HepG2 (cell line): ENCODE results near the gene SLFN13. TPM values are rescaled to one million over a fixed set of nuclear protein-coding genes. Genes with fewer than 3 reads are reported as not detected.

Source experiments
- ATAC-seq: fragments of 200-7000 bp; cut with Tn5 transposase; 3 replicates; pipeline ENCODE4 v1.9.1; 2020; ENCODE audit warnings: mild to moderate bottlenecking, moderate library complexity
- BruUV-seq: library from RNA; stranded (reverse); fragments of 400-500 nt; replicated peaks from 2 replicates; lab custom pipeline; 2021; lab: Mats Ljungman, UMichigan
- CTCF ChIA-PET: fragments of 300-600 bp; formaldehyde crosslinking; extraction: SDS; loops from one replicate; lab custom pipeline; 2021; ENCODE audit warnings: low total read pairs, inconsistent platforms, low intra/inter-chr PET ratio; lab: Yijun Ruan, JAX
- POLR2A ChIA-PET: fragments of 350-600 bp; sonication (Branson Sonifier 250); formaldehyde crosslinking; loops from one replicate; lab custom pipeline; 2020; ENCODE audit warnings: antibody characterized with exemption, inconsistent platforms; lab: Yijun Ruan, JAX
- DNase-seq: peaks from one replicate; pipeline ENCODE4 v3.0.0-alpha.2; 2015; ENCODE audit warnings: low spot score
- FAIRE-seq: peaks from 3 replicates; lab custom pipeline; 2011; peaks lifted over from hg19 to GRCh38; lab: Jason Lieb, UNC
- H2AFZ ChIP-seq: one replicate; pipeline ENCODE4 v1.6.1; 2011; ENCODE audit warnings: low read length, inconsistent platforms
- H3K27ac ChIP-seq: fragments of 300-600 bp; 3 replicates; pipeline ENCODE4 v1.8.0; 2011; ENCODE audit warnings: mixed run types, mild to moderate bottlenecking, mixed read lengths, low read length, inconsistent platforms; ENCODE audit not compliant: insufficient read depth; ENCODE audit errors: extremely low read length
- H3K27me3 ChIP-seq, 2 experiments: fragments of 200-600 bp in 1 of 2; 2 replicates in 1 of 2; 3 replicates in 1 of 2; pipeline versions ENCODE4 v1.6.0 to v1.8.0; 2011; ENCODE audit warnings: low read length in 2 of 2, mild to moderate bottlenecking in 2 of 2, moderate library complexity in 2 of 2, inconsistent platforms in 1 of 2; ENCODE audit not compliant: insufficient read depth in 2 of 2, control insufficient read depth in 1 of 2
- H3K36me3 ChIP-seq, 2 experiments: fragments of 200-600 bp in 1 of 2; replicated peaks in 1 of 2; 2 replicates in 1 of 2; 3 replicates in 1 of 2; pipeline versions ENCODE4 v1.5.1 to v1.8.0; 2011; ENCODE audit warnings: low read length in 2 of 2, inconsistent platforms in 1 of 2; ENCODE audit not compliant: insufficient read depth in 2 of 2, control insufficient read depth in 1 of 2
- H3K4me1 ChIP-seq: 2 replicates; pipeline ENCODE4 v1.5.1; 2012; ENCODE audit warnings: low read length, inconsistent platforms; ENCODE audit not compliant: insufficient read depth
- H3K4me2 ChIP-seq: 2 replicates; pipeline ENCODE4 v1.6.0; 2011; ENCODE audit warnings: low read depth, low read length, inconsistent platforms
- H3K4me3 ChIP-seq, 3 experiments: fragments of 200-600 bp in 1 of 3; sonication (generic), shearing (Covaris generic) in 1 of 3; replicated peaks in 1 of 3; 2 replicates each; pipeline ENCODE4 v1.5.1; 2011 to 2016; ENCODE audit warnings: low read length in 3 of 3, inconsistent platforms in 2 of 3, low read depth in 2 of 3, mild to moderate bottlenecking in 2 of 3, control low read depth in 1 of 3, mixed read lengths in 1 of 3; ENCODE audit not compliant: insufficient read depth in 1 of 3
- H3K79me2 ChIP-seq: one replicate; pipeline ENCODE4 v1.6.1; 2011; ENCODE audit warnings: low read length, inconsistent platforms; ENCODE audit not compliant: insufficient read depth
- H3K9ac ChIP-seq: 2 replicates; pipeline ENCODE4 v1.6.0; 2011; ENCODE audit warnings: mild to moderate bottlenecking, low read depth, low read length, inconsistent platforms; ENCODE audit not compliant: insufficient read depth
- H3K9me3 ChIP-seq: 2 replicates; pipeline ENCODE4 v1.5.1; 2012; ENCODE audit warnings: mild to moderate bottlenecking, low read length
- H4K20me1 ChIP-seq: 2 replicates; pipeline ENCODE4 v1.6.0; 2011; ENCODE audit warnings: inconsistent platforms, mild to moderate bottlenecking, low read length, moderate library complexity; ENCODE audit not compliant: insufficient read depth
- HNRNPUL1 ChIP-seq: fragments of 200-400 bp; formaldehyde crosslinking; IDR thresholded peaks from 2 replicates; pipeline ENCODE4 v1.6.1; 2017; ENCODE audit warnings: low read depth, mild to moderate bottlenecking, low read length, moderate library complexity
- NKX3-1 ChIP-seq: sonication (generic); formaldehyde crosslinking; IDR thresholded peaks from 2 replicates; pipeline ENCODE4 v1.5.0; 2020; ENCODE audit warnings: missing genetic modification reagents
- PAX8 ChIP-seq: sonication (generic); formaldehyde crosslinking; IDR thresholded peaks from 2 replicates; pipeline ENCODE4 v1.8.0; 2022; ENCODE audit warnings: mild to moderate bottlenecking, missing genetic modification reagents, borderline replicate concordance
- ZNF343 ChIP-seq: sonication (generic); formaldehyde crosslinking; IDR thresholded peaks from 2 replicates; pipeline ENCODE4 v1.4.0; 2020; ENCODE audit warnings: mild to moderate bottlenecking, missing genetic modification reagents
- ZNF432 ChIP-seq: sonication (generic); formaldehyde crosslinking; IDR thresholded peaks from 2 replicates; pipeline ENCODE4 v1.5.0; 2020; ENCODE audit warnings: missing genetic modification reagents, mild to moderate bottlenecking, borderline replicate concordance
- ZNF709 ChIP-seq: sonication (generic); formaldehyde crosslinking; IDR thresholded peaks from 2 replicates; pipeline ENCODE4 v1.5.0; 2020; ENCODE audit warnings: mild to moderate bottlenecking, missing genetic modification reagents
- ZNF776 ChIP-seq: sonication (generic); formaldehyde crosslinking; IDR thresholded peaks from 2 replicates; pipeline ENCODE4 v1.4.0; 2020; ENCODE audit warnings: mild to moderate bottlenecking, missing genetic modification reagents
- ZNF879 ChIP-seq: sonication (generic); formaldehyde crosslinking; IDR thresholded peaks from 2 replicates; pipeline ENCODE4 v1.8.1; 2023; ENCODE audit warnings: missing genetic modification reagents
- WGBS: methylation state at CpG from one replicate; pipeline ENCODE4 v1.1.6; 2017; ENCODE audit warnings: low lambda C conversion rate; 5-methylcytosine and 5-hydroxymethylcytosine counted together
- in situ Hi-C: cut with HindIII; loops from 2 replicates; pipeline ENCODE4 v1.10.0; 2017; ENCODE audit warnings: low pct_unique_long_range_greater_than_20kb; ENCODE audit not compliant: extremely low pct_ligation_motif_present
- intact Hi-C: fragments of 100-400 bp; cut with micrococcal nuclease; formaldehyde crosslinking; loops from one replicate; pipeline ENCODE4 v1.10.0; 2022; ENCODE audit not compliant: unreplicated experiment
- polyA plus RNA-seq, 8 experiments: library from polyadenylated mRNA; depleted of rRNA in 3 of 8; stranded (reverse) in 7 of 8; unstranded in 1 of 8; fragments of >200 nt; fragmentation: Illumina TruSeq in 4 of 8; extraction: Trizol in 4 of 8; gene quantifications; 2 replicates each; pipeline versions ENCODE4 v1.2.1 to v1.2.3, GENCODE V29; 2011 to 2016; ENCODE audit warnings: low read depth in 4 of 8, missing spikeins in 1 of 8, mixed read lengths in 1 of 8; ENCODE audit not compliant: insufficient read depth in 1 of 8
- total RNA-seq, 5 experiments: library from RNA; depleted of rRNA; stranded (reverse); fragments of >200 nt; fragmentation: Illumina TruSeq; extraction: Trizol; gene quantifications; 2 replicates each; pipeline ENCODE4 v1.2.3, GENCODE V29; 2016; ENCODE audit warnings: low read depth in 1 of 5
- TF ChIP-seq, protein P1 (sequence below): sonication (generic); formaldehyde crosslinking; conservative IDR thresholded peaks from 2 replicates; pipeline ENCODE4 v1.4.0; 2020; ENCODE audit warnings: missing genetic modification reagents
- TF ChIP-seq, protein P2 (sequence below): sonication (generic); formaldehyde crosslinking; IDR thresholded peaks from 2 replicates; pipeline ENCODE4 v1.5.0; 2020; ENCODE audit warnings: missing genetic modification reagents
- TF ChIP-seq, protein P3 (sequence below): sonication (generic); formaldehyde crosslinking; IDR thresholded peaks from 2 replicates; pipeline ENCODE4 v1.4.0; 2020; ENCODE audit warnings: mild to moderate bottlenecking, missing genetic modification reagents
- TF ChIP-seq, protein P4 (sequence below): sonication (generic); formaldehyde crosslinking; IDR thresholded peaks from 2 replicates; pipeline ENCODE4 v1.8.1; 2023; ENCODE audit warnings: mild to moderate bottlenecking, inconsistent platforms, moderate library complexity, missing genetic modification reagents, borderline replicate concordance
- TF ChIP-seq, protein P5 (sequence below): sonication (generic); formaldehyde crosslinking; IDR thresholded peaks from 2 replicates; pipeline ENCODE4 v1.4.0; 2020; ENCODE audit warnings: missing genetic modification reagents
- TF ChIP-seq, protein P6 (sequence below): IDR thresholded peaks from 2 replicates; pipeline ENCODE4 v1.6.1; 2012; ENCODE audit warnings: low read length, improper control_type of control experiment

The SLFN13 gene
- total and polyA plus RNA-seq, 2 of the 13 experiments (the other 11 are each of a cell fraction or from before 2014, with no cell fraction given), result 0.18 TPM; not detected in 1

DNA sequence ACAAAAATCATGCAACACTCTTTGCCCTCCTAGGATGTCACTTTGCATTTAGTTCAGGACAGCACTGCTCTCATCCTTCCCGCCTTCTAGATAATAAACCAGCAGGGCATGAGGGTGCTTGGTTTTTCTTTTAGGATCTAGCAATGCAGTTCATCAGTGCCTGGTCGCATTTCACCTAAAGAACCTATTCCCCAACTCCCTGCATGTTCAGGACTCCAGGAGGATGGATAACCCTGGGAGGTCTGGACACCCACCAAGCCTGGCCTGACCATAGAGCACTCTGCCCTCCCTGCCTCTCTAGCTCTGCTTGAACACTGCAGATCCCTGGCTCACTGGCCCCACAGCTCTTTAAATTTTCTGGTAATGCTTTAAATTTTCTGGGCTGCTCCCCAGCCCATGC lies 18.9 kb downstream of the SLFN13 start:
- Histone ChIP-seq H3K4me1 (peaks cover 10% of the 10 kb centered on the region; the same call in 1 of the 2 replicates), H3K27ac (no peak overlapping the region), H2AFZ (no peak overlapping the region), H3K9ac (no peak overlapping the region), H3K36me3 (no peaks in the 10 kb centered on the region), H3K4me3 (no peak overlapping the region), H3K4me2 (no peak overlapping the region), H3K9me3 (no peaks in the 10 kb centered on the region), H4K20me1 (no peaks in the 10 kb centered on the region), H3K79me2 (no peaks in the 10 kb centered on the region), H3K27me3 (peaks cover 0 to 14% of the 10 kb centered on the region in 2 experiments; a peak in 1 of 5 replicates)
- ChIA-PET CTCF (no interaction called here), POLR2A (no interaction called here)
- intact Hi-C loops (no loop called here), in situ Hi-C loops (no loop called here)
- FAIRE-seq, result no peak
- BruUV-seq, result no TSS peak
- ATAC-seq, result no peak
- no peak for DNase-seq
- 8% methylated on average over 2 of the region's 2 CpGs for WGBS
- TF ChIP-seq, protein P1, sequence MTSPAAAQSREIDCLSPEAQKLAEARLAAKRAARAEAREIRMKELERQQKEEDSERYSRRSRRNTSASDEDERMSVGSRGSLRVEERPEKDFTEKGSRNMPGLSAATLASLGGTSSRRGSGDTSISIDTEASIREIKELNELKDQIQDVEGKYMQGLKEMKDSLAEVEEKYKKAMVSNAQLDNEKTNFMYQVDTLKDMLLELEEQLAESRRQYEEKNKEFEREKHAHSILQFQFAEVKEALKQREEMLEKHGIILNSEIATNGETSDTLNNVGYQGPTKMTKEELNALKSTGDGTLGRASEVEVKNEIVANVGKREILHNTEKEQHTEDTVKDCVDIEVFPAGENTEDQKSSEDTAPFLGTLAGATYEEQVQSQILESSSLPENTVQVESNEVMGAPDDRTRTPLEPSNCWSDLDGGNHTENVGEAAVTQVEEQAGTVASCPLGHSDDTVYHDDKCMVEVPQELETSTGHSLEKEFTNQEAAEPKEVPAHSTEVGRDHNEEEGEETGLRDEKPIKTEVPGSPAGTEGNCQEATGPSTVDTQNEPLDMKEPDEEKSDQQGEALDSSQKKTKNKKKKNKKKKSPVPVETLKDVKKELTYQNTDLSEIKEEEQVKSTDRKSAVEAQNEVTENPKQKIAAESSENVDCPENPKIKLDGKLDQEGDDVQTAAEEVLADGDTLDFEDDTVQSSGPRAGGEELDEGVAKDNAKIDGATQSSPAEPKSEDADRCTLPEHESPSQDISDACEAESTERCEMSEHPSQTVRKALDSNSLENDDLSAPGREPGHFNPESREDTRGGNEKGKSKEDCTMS (CRISPR knock-in tag), result no peak
- TF ChIP-seq, protein P2, sequence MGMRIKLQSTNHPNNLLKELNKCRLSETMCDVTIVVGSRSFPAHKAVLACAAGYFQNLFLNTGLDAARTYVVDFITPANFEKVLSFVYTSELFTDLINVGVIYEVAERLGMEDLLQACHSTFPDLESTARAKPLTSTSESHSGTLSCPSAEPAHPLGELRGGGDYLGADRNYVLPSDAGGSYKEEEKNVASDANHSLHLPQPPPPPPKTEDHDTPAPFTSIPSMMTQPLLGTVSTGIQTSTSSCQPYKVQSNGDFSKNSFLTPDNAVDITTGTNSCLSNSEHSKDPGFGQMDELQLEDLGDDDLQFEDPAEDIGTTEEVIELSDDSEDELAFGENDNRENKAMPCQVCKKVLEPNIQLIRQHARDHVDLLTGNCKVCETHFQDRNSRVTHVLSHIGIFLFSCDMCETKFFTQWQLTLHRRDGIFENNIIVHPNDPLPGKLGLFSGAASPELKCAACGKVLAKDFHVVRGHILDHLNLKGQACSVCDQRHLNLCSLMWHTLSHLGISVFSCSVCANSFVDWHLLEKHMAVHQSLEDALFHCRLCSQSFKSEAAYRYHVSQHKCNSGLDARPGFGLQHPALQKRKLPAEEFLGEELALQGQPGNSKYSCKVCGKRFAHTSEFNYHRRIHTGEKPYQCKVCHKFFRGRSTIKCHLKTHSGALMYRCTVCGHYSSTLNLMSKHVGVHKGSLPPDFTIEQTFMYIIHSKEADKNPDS (CRISPR knock-in tag), result no peak
- TF ChIP-seq NKX3-1 (CRISPR knock-in tag) (no peak), ZNF343 (CRISPR knock-in tag) (no peak), ZNF879 (CRISPR knock-in tag) (no peak), ZNF709 (CRISPR knock-in tag) (no peak), ZNF776 (no peak), PAX8 (CRISPR knock-in tag) (no peak), ZNF432 (CRISPR knock-in tag) (no peak), HNRNPUL1 (no peak)
- TF ChIP-seq, protein P3, sequence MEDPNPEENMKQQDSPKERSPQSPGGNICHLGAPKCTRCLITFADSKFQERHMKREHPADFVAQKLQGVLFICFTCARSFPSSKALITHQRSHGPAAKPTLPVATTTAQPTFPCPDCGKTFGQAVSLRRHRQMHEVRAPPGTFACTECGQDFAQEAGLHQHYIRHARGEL (CRISPR knock-in tag), result no peak
- TF ChIP-seq, protein P4, sequence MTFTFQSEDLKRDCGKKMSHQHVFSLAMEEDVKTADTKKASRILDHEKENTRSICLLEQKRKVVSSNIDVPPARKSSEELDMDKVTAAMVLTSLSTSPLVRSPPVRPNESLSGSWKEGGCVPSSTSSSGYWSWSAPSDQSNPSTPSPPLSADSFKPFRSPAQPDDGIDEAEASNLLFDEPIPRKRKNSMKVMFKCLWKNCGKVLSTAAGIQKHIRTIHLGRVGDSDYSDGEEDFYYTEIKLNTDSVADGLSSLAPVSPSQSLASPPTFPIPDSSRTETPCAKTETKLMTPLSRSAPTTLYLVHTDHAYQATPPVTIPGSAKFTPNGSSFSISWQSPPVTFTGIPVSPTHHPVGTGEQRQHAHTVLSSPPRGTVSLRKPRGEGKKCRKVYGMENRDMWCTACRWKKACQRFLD (CRISPR knock-in tag), result no peak
- TF ChIP-seq, protein P5, sequence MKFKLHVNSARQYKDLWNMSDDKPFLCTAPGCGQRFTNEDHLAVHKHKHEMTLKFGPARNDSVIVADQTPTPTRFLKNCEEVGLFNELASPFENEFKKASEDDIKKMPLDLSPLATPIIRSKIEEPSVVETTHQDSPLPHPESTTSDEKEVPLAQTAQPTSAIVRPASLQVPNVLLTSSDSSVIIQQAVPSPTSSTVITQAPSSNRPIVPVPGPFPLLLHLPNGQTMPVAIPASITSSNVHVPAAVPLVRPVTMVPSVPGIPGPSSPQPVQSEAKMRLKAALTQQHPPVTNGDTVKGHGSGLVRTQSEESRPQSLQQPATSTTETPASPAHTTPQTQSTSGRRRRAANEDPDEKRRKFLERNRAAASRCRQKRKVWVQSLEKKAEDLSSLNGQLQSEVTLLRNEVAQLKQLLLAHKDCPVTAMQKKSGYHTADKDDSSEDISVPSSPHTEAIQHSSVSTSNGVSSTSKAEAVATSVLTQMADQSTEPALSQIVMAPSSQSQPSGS (CRISPR knock-in tag), result no peak
- TF ChIP-seq, protein P6, sequence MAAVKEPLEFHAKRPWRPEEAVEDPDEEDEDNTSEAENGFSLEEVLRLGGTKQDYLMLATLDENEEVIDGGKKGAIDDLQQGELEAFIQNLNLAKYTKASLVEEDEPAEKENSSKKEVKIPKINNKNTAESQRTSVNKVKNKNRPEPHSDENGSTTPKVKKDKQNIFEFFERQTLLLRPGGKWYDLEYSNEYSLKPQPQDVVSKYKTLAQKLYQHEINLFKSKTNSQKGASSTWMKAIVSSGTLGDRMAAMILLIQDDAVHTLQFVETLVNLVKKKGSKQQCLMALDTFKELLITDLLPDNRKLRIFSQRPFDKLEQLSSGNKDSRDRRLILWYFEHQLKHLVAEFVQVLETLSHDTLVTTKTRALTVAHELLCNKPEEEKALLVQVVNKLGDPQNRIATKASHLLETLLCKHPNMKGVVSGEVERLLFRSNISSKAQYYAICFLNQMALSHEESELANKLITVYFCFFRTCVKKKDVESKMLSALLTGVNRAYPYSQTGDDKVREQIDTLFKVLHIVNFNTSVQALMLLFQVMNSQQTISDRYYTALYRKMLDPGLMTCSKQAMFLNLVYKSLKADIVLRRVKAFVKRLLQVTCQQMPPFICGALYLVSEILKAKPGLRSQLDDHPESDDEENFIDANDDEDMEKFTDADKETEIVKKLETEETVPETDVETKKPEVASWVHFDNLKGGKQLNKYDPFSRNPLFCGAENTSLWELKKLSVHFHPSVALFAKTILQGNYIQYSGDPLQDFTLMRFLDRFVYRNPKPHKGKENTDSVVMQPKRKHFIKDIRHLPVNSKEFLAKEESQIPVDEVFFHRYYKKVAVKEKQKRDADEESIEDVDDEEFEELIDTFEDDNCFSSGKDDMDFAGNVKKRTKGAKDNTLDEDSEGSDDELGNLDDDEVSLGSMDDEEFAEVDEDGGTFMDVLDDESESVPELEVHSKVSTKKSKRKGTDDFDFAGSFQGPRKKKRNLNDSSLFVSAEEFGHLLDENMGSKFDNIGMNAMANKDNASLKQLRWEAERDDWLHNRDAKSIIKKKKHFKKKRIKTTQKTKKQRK, result no peak
